Measurements from ENCODE around the gene MEIS3.
A peak's percentile ranks its signal among the peaks of the same experiment; 100 is the strongest.

Gene MEIS3

DNA sequence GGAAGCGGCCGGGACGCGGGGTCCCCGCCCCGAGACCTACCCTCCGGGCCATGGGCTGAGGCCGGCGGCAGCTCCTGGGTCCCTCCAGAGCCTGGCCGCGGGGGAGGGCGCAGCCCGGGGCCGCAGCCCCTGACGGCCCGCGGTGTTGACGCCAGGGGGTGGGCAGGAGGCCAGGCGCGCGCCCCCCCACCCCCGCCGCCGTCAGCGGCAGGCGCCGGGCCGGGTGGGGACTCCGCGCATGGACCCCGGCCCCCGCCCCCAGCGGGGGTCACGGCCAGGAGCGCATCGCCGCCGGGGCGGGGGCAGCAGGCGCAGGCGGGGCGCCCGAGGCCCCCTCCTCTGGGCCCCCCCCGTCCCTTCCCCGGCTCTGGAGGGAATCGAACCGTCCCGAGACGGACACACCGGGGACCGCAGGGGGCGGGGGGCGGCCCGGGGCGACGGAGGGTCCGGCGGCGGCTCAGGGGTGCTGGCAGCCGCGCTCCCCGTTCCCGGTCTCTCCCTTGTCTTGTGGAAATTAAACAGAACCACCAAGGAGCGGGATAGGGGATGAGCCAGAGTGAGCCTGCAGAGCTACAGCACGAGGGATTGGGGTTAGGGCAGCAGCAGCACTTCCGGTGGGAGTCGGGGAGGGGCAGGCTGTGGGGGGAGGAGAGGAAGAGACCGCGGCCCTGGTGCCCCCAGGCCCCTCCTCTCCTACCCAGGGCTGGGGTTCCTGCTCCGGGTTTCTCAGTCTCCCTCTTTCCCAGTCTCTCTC, at the start of gene MEIS3:
Gene MEIS3 (minus strand): TSS at position 498 of the 754 bp plus-strand sequence. CDS start 446 bp downstream, at position 52.
- DNase-seq, result peak; percentile 24

DNA sequence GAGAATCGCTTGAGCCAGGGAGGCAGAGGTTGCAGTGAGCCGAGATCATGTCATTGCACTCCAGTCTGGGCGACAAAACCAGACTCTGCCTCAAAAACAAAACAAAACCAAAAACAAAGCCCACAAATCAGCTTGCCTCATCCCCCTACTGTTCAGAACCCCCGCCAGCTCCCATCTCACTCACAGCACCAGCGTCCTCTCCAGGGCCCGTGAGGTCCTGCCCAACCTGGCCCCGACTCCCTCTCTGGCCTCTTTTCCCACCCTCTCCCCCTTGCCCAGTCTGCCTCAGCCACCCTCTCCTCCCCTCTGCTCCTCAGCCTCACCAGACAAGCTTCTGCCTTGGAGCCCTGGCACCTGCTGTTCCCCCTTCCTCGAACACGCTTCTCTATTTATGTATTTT, 48.6 kb upstream of the MEIS3 start:
- DNase-seq, result no peak

DNA sequence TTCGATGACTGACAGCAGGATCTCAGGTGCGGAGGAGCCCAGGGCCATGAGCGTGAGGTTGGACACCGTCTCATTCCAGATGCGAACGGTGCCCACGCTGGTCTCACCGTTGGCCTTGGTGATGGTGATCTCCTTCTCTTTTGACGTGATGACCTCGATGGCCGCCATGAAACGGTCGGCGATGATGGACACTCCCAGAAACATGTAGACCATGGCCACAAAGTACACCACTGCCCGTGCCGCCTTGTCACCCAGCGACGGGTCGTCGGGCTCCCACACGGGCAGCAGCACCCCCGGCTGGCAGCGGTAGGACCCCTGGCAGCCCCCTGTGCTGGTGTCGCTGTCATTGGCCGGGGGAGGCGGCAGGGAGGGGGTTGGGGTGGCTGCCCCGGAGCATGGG, 46.6 kb upstream of the MEIS3 start:
- DNase-seq, result no peak

GRCh38 chr19:47464675-47465419, 45.5 kb upstream of the MEIS3 start:
- no peak for DNase-seq

DNA sequence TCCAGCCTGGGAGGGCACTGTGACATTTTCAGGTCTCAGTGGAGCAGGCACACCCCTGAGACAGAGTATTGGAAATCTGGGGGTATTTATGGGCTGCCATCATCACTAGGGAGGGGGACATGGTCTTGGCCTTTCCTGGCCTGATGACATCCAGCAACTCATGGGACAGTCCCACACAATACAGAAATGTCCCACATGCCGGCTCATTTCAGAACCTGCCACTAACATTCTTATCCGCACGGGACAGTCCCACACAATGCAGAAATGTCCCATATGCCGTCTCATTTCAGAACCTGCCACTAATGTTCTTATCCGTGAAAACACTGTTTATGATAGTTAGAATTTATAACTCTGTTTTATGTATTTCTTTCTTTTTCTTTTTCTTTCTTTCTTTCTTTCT, 42.5 kb upstream of the MEIS3 start:
- no peak for DNase-seq

GRCh38 chr19:47459477-47459876, 40.1 kb upstream of the MEIS3 start:
- no peak for DNase-seq

DNA sequence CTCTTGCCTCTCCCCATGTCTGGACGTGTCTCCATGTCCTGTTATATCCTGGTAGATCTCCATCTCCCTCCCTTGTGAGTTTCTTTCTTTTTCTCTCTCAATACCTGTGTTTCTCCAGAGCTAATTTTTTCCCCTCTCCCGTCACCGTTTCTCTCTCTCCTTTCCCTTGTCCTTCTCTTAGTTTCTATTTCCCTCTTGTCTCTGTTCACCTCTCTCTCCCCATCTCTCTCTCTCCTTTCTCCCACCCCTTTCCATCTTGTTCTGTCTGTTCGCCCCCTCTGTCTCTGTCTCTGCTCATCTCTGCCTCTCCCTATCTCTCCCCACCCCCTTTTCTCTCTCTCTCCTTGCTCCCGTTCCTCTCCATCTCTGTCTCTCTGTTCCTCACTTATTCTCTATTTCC, 39.3 kb upstream of the MEIS3 start:
- DNase-seq, result no peak

DNA sequence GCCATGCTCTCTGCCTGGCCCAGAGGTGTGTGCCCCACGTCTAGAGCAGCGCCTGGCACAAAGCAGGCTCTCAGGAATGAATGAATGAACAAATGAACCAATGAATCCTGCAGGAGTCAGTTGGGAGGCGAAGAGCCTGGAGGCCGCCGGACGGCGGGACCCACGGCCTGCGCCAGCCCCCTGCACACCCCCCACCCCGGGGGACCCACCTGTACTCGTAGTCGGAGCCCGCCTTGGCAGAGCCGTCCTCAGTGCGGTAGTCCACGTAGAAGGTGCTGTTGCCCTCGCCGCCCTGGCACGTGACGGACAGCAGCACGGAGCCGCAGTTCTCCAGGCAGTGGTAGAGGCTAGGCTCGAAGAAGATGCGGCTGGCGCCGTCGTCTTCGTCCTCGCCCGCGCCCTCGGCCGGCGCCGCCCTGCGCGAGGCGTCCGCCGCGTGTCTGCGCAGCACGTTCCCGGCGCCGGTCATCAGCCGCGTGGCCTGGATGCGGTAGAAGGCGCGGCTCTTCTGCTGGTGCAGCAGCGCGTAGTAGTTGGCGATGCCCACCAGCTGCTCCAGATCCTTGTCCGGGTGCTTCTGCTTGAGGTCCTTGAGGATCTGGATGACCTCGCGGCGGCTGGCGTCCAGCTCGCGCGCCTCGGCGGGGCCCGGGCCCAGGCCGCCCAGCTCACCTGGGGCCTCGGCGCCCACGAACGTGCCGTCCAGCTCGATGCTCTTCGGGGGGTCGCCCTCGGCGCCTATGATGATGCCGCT, 37.6 kb upstream of the MEIS3 start:
- DNase-seq, result no peak

DNA sequence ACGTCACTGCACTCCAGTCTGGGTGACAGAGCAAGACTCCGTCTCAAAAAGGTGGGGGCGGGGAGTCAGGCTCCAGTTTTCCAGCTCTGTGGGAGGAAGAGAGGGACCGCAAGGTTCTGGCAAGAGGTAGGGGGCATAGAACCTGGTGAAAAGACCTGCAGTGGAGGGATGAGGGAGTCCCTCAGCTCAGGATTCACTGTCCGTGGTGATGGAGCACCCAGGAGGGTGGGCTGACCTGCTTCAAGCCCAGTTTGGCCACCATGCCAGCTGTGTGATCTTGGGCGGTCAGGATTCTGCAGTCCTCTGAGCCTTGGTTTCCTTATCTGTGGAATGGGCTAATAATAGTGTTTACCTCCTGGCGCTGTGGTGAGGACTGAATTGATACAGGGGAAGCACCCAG, 31.2 kb upstream of the MEIS3 start:
- no peak for DNase-seq

DNA sequence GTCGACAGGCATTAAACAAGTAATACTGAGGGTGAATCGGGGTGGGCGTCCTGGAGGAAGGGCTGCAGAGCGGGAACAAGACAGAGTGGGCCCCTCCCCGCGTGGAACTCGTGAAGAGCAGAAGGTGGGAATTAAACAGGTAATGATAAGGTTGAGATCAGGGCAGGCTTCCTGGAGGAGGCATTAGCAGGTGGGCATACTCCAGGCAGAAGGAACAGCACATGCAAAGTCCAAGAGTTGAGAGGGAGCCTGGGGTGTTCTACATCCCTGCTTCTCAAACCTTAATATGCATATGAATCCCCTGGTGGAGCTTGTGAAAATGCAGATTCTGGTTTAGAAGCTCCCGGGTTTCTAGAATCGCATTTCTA, 29.0 kb upstream of the MEIS3 start:
- DNase-seq, result no peak

DNA sequence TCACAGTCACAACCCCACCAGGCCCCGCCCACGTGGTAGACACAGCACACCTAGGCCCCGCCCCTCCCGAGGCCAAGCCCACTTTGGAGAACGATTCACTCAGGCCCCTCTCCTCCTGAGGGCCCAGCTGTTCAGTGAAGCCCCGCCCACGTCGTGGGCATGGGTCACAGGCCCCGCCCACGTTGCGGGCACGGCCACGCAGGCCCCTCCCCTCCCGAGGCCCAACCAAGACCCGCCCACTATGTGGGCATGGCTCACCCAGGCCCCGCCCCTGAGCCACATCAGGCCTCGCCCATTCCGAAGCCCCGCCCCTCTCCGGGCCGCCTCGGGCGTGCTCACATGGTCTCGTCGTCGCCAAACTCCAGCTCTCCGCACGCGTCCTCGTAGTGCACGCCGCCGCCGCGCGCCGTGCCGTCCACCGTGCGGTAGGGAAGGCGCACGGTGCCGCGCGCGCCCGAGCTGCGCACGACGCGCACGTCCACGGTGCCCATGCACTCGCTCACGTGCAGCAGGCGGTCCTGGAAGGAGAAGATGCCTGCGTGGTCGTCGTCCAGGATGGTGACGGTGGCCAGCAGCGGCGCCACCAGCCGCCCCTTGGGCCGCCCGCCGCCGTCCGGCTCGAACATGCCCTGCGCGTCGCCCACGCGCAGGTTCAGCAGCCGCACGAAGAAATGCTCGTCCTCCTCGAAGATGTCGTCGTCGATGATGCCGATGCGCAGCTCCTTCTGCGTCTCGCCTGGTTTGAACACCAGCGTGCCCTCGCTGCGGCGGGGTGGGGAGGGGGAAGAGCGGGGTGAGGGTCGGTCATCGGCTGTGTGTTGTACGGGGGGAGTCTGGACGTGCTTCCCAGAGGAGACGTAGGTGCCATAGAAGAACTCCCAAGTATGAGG, 28.4 kb upstream of the MEIS3 start:
- DNase-seq, result peak; percentile 33

GRCh38 chr19:47446534-47447469, 27.5 kb upstream of the MEIS3 start:
- peak; percentile 22 for DNase-seq

- DNase-seq, result peak; percentile 32
Observed at GRCh38 chr19:47445937-47446402, 26.6 kb upstream of the MEIS3 start.

GRCh38 chr19:47445527-47445926, 26.2 kb upstream of the MEIS3 start:
- no peak for DNase-seq

- DNase-seq, result no peak
Observed at GRCh38 chr19:47444388-47444821, 25.1 kb upstream of the MEIS3 start.

DNA sequence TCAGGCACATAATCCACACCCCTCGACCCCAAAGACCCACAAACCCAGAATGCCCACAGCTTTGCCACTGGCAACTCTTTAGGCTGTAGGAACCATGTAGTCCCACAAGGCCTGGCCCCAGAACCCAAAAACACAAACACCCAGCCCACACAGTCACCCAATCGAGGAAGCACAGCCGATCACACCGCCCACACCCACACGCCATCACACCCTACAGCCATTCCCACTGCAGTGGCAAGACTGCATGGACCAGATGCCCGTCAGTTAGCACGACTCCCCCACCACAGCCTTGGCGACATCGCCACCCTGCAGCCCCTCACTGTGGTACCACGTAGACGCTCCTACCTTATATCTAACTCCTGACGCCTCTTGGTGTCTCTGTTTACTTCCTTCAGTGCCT, 24.0 kb upstream of the MEIS3 start:
- no peak for DNase-seq

GRCh38 chr19:47438793-47439220, 19.5 kb upstream of the MEIS3 start:
- no peak for DNase-seq

DNA sequence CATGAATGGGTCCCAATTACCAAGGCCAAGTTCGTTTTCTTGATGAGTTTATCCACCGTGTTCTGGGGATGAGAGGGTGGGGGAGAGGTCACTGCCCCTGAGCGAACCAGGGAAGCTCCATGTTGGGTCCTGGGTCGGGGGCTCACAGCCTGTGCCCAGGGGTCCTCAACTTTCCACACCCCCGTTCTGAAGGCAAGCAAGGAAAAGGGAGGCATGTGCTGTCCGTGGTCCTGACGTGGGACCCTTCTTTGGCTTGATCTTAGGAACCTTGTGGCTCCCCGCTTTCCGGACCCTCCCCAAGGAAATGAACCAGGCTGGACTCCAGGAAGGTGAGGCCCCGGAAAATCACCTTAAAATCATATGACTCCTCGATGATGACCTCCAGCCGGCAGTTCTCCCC, 18.2 kb upstream of the MEIS3 start:
- no peak for DNase-seq

DNA sequence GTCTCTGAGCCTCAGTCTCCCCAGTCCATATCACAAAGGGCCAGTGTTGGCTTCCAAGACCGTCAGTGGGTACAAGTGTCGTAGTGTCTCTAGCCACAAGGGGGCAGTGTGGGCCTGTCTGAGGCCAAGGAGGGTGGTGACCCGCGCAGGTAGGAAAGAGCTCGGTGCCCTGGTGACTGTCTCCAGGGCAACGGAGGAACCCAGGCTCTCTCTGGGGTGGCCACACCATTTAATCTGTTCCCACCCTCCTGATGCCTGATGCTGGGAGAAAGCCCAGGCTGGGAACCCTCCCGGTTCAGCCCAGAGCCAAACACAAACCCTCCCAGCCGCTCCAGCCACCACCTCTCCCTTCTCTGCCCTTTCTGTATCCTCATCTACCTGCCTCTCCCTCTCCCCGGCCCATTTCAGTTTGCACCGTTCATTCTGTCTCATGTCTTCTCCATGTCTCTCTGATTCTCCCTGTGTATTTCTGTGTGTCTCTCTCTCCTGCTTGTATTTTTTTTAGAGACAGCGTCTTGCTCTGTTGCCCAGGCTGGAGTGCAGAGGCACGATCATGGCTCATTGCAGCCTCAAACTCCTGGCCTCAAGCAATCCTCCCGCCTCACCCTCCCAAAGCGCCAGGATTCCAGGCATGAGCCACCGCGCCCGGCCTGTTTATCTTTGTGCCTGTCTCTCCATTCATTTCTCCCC, 17.5 kb upstream of the MEIS3 start:
- peak; percentile 58 for DNase-seq

GRCh38 chr19:47435883-47436417, 16.6 kb upstream of the MEIS3 start:
- no peak for DNase-seq

Measured in EL (cell line).